Endometrium (tissue), 2 donors: ENCODE measurements around the gene MGAT4C.
A peak's percentile ranks its signal among the peaks of the same experiment; 100 is the strongest.
"Not testable (repeated sequence)": the region's sequence is repeated elsewhere in the genome, so short reads cannot be mapped to it uniquely, and the experiment has no call there.

ENCODE experiments used
- FAIRE-seq: peaks from 2 replicates; lab custom pipeline; 2012; peaks lifted over from hg19 to GRCh38; lab: Jason Lieb, UNC
- donor health status: control.
- donor health status: control.

The MGAT4C gene

DNA sequence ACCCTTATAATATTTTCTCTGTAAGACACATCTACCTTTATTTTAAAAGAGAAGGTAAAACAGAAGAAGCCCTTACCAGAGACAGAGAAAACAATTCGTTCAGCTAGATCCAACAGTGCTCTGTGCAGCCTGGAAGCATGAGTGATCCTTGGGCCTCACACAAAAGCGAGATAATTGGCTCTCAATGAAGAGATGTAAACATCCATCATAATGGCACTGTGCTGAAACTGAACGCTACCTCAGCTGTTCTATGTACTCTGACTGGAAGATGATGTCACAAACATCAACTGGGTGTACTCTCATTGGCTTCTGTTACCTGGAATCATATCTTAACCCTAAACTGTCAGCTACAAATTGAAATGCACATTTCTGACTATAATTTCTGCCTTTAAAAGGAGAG is at the start of gene MGAT4C:
Gene MGAT4C (minus strand): TSS at position 229 of the 400 bp plus-strand sequence.
- FAIRE-seq = no peak

- FAIRE-seq = not testable (repeated sequence)
These were observed 40.2 kb upstream of the MGAT4C start for GRCh38 chr12:86296396-86296795.

DNA sequence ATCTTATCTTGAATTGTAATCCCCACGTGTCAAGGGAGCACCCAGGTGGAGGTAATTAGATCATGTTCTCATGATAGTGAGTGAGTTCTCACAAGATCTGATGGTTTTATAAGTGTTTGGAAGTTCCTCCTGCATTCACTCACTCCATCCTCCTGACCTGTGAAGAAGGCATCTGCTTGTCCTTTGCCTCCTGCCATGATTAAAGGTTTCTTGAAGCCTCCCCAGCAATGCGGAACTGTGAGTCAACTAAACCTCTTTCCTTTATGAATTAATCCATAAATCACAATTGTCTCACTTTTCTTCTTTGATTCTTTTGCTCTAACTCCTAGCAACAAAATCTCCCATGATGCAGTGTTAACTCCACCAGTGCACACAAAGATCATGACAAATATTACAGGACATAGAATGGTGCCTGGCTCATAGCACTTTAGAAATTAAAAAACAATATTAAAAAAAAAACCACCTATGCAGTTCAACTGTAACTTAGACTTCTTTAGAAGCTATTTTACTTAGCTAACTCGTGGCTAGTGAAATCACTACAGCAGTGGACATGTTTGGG is 37.6 kb upstream of the MGAT4C start:
- FAIRE-seq = no peak

- no peak for FAIRE-seq
These were observed 36.3 kb upstream of the MGAT4C start for GRCh38 chr12:86292480-86292879.

DNA sequence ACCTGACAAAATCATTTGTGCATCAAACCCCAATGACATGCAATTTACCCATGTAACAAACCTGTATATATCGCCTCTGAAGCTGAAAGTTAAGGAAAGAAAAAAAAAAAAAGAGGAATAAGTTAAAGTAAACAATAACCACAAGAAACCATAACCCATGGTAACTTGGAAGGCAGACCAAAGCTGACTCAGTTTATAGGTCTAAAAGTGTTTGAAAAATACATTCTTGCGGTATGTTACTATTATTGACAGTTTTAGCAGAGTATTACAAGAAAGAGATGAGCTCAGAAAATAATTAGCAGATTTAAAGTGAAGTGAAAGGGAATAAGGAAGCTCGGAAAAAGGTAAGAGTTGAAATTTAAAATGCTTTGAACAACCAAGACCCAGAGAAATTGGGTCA is 34.4 kb upstream of the MGAT4C start:
- FAIRE-seq = no peak

DNA sequence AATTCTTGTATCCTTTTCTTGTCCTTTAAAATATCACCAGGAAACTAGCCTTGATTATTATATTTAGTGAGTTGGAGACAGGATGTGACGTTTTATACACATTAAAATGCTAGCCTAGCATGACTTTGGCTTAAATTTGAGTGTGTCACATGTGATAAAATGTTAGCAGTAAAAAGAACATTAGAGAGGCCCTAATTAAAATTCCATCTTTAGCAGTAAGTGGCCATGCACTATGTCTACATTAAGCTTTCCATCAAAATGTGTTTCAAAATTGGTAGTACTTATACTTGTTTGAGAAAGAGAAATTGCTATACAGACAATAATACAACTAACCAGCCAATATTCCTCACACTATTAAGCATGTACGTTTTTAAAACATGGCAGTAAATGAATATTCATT is 29.9 kb upstream of the MGAT4C start:
- no peak for FAIRE-seq

DNA sequence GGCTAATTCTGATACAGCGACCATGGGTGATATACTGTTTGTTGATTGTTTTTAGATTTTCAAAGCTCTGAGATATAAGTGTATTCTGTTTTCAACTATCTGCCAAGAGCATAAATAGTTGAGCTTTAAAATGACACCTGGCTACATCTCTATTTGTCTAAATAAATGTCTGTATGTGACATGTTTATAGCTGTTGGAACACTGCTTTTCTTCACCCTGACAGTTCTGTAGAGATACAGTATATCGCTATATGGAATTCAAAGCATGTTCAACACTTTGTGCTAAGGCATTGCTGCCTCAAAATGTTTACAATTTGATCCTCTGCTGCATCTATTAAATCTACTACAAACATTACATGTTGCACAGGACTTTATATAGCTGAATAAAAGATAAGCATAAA is 27.4 kb upstream of the MGAT4C start:
- FAIRE-seq = no peak

- no peak for FAIRE-seq
These were observed 19.2 kb upstream of the MGAT4C start for GRCh38 chr12:86275356-86275755.

GRCh38 chr12:86265329-86265695 is 9.1 kb upstream of the MGAT4C start:
- no peak for FAIRE-seq

DNA sequence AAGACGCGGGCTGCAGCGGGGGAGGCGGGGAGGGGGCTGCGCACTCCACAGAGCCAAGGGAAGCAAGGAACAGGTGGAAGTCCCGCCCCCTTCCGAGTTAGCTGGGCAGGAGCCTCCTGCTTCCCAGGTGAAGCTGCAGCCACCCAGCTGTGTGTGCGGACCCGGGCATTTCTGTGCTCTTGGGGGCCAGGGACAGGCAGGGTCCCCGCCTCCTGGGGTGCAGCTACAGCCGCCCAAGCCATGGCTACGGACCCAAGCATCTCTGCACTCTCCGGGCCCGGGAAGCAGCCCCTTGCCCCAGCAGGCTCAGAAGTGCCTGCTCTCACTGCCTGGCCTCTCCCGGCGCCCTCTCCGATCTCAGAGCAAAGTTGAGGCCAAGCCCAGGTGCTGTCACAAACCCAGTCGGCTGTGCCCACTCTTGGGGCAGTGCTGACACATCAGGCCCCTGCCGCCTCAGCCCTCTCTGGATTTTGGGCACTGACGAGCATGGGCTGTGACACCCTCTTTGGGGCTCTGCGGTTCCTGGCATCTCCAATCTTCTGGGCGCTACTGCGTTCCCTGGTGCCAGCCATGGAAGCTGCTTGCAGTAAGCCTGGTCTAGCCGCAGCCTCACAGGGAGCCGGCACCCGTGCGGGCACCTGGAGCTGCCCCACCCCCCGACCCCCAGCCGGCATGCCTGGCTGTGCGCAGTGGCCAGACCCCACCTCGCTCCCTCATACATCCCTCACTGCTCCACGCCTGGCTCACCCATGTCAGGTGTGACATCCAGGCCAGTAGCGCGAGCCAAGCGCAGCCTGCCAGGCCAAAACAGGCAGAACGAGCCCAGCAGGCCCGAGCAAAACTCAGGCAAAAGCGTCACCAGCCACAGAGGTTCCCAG is 8.5 kb upstream of the MGAT4C start:
- no peak for FAIRE-seq

DNA sequence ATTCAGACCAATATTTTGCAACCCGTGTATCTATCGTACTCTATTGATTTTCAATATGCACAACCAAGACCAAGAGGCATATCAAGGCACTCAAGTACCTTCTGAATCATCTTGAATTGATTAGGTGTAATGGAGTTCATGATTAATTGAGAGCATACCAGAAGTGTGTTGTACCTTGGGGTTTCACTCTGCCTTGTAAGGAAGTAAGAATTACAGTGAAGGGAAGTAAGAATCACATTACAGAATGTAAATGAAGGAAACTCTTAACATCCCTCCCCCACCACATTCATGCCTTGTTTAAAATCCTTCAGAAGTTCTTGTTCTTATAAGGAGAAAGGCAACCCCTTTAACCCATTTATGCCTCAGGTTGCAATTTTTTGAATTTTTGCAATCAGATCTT is 5.4 kb upstream of the MGAT4C start:
- no peak for FAIRE-seq

DNA sequence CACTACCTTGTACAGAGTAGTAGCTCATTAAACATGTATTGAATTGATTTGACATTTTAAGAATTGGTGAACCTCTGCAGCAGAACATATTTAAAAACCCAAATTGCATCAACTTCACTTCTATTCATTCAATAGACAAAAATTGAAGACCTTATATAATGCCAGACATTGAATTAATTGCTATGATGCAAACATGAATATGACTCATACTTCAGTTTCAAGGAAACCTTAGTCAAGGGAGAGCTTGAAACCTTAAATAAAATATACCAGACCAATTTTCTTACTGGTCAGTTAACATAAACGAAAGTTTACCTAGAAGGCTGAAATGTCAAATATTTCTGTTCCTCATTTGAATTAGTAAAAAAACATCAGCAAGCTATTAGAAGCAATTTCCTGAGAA is 5.0 kb upstream of the MGAT4C start:
- no peak for FAIRE-seq

DNA sequence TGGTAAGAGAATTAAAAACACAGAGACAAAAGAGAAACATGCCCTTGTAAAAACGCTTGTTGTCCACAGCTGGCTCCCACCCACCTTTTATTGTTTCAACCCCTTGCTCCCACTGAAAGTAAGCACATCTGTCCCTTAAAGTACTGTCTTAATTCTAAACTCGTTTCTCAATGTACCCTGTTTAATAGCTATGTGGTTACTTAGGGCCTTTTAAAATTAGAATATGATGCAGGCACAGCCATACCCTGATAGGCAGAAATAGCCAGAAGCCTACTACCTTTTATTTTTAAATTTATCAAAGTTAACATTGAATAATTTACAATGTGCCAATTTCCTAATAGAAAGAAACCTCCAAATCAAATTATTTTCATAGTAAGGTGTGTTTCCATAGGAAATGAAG is 4.0 kb upstream of the MGAT4C start:
- FAIRE-seq = no peak

- no peak for FAIRE-seq
These were observed 943 bp upstream of the MGAT4C start for GRCh38 chr12:86257134-86257533.

DNA sequence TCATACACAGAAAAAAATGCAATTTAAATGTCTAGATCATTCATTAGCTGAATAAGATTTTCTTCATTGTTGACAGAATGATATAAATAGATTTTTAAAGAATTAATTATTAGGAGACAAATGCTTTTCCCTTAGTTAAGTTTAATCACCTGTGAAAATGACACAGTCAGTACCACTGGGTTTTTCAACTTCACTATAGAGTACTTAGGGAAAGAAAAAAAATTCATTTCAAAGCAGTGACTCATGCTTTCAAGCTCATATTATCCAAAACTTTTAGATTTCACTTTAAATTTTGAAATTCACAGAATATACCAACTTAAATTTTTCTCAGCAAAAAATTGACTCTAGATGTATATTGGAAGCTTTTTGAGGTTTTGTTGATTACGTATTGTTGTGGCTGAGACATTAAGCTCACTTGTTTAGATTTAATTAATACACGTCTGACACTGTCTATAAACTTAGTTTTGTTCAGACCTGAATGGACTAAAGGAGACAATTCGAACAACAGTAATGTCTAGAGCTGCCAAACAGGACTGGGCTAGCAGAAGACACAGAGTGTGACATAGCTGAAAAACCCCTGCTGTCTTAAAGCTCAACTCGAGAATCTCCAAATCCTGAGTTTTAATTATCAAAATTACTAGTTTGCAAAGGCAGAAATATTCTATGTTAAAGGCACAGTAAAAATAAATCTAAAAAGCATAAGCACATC is 1.6 kb downstream of the MGAT4C start:
- no peak for FAIRE-seq

DNA sequence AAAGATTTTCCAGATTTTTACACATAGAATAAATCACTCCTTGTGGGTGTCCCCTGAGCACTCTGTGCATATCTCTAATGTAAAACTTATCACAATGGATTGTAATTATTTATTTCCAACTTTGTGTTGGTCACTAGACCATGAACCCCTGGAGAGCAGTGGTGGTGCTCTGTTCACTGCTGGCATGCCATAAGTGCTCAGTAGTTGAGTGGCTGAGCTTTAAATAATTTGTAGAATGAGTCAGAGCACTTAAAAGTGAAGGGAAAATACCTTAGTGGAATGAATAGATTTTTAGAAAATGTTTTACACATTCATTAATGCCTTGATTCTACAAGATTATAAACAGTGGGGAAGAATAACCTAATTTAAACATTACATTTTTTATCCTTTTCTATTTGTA is 6.3 kb downstream of the MGAT4C start:
- FAIRE-seq = no peak

DNA sequence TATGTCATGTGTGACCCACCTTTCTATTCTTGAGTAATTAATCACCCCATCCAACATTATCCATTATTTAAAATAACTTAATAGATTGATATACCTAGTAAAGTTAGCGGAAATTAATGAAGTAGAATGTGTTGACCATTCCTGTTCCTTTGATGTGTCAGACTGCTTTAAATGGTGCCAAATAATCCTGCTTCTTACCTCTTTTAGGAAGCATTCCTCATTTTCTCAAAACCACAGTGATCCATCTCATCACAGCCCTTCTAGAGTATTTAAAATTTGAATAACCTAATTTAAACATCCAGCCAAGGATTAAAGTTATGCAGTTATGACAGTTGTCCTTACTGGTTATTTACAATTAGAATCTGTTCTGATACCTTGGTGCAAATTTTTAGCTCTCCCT is 6.9 kb downstream of the MGAT4C start:
- no peak for FAIRE-seq

DNA sequence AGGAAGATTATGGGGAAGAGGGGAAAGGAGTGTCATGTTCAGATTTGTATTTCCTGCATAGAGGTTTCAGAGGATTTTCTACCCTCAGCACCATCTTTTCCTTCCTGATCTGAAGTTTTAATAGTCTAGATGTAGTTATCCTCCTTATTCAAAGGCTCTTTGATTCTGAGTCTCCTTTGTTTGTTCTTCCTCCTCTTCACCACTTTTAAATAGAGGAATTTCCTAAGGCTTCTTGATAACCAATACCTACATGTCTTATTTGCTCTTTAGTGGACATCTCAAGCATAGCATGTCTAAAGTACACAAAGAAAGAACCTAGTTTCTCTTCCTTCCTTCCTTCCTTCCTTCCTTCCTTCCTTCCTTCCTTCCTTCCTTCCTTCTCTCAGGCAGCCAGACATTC is 8.3 kb downstream of the MGAT4C start:
- no peak for FAIRE-seq

DNA sequence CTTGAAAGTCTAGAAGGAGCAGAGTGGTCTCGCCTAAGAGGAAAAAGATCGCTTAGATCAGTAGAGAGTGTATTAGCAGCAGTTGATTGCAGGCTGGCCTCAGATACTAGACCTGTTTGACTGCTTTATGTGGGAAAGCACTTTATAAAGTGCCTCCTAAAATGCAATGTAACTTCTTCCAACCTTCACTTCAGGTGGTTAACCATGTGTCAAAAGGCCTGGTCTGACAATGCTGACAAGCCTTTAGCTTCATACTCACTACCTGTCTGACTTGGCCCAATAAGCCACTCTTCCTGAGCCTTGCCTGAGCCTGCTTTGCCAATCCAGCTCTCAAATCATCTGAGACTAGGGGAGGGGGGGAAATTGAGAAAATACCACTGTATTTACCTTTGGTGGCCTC is 14.6 kb downstream of the MGAT4C start:
- no peak for FAIRE-seq

DNA sequence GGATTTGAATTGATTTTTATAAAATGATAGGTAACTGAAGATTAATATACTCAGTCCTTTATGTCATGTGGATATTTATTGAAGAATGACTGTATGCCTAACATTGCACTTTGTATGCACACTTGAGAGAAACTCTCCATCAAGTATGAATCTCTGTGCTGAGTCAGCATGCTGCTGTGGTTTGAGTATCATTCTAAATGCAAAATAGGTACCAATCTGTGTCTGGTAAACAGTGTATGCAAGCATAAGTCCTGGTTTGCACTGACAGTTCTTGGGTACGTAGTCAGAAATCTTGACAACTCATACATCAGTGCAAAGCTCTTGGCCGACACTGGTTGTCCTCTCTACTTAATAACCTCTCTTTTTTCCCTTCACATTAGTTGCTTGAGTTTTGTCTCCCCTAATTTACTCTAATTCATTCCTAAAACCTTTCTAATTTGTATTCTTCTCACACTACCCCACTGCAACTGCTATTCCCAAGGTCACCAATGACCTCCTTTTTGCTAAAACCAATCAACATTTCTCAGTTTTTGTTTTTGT is 21.8 kb downstream of the MGAT4C start:
- FAIRE-seq = no peak

DNA sequence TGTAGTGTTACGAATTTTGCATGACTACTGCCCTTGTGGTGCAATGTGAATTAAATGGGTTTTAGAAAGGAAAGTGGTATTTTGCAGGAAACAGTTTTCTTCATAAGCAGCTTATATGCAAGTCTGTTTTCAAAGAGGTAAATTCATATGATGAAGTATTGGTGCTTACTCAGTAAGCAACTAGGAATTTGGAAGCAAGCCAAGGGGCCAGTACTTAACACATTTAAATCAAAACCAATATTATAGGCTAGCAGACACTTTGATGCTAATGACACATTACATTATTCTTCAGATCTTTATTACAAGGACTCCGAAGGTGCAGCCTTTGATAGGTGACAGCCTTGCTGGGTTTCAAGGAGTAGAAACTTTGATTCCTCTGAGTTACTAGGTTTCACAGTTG is 23.1 kb downstream of the MGAT4C start:
- no peak for FAIRE-seq

DNA sequence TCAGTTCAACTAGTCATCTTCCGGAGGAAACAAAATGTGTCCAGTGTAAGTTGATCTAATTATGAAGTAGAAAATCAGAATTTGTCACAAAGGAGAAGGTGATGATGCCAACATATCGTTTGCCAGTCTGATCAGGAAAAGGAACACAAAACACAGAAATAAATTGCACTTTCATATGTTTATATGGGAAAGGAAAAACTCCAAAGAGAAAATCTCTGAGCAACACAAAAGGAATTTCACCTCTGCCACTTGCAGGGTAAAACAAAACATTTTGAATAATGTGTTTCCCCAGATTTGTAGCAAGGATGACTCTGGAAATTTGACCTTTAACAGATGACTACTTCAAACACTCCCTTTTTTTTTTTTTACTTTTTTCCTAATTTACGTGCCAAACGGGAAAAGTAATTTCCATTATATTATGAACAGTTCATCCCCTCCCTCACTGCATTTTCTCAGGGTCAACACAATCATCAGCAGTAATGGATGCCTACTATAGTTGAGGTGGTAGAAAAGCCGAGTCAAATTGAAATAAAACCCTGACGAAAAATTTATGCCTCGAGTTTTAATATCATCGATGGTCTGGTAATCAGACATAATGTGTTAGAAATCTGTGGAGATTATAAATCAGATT is 25.6 kb downstream of the MGAT4C start:
- peak; percentile 86 for FAIRE-seq

GRCh38 chr12:86229772-86230171 is 26.4 kb downstream of the MGAT4C start:
- FAIRE-seq = no peak
